Lower leg skin (tissue), 3 donors: Measurements from ENCODE around the gene TCEA2.

ENCODE experiments used
- CTCF ChIP-seq, 3 donors: fragments of 450-650 bp; IDR thresholded peaks; one replicate each; pipeline ENCODE4 v1.5.1; 2016; ENCODE audit warnings: antibody characterized with exemption in 3 of 3, mild to moderate bottlenecking in 3 of 3, moderate library complexity in 2 of 3
- POLR2A ChIP-seq, 2 donors: fragments of 450-650 bp; IDR thresholded peaks; one replicate each; pipeline ENCODE4 v1.6.1; 2016 to 2017; ENCODE audit warnings: antibody characterized with exemption in 2 of 2, mild to moderate bottlenecking in 1 of 2, moderate library complexity in 1 of 2

GRCh38 chr20:64081624-64081964 is 18.6 kb downstream of the TCEA2 start:
- TF ChIP-seq CTCF (IDR thresholded peaks at IDR 0.05), result no peak
- TF ChIP-seq POLR2A (IDR thresholded peaks at IDR 0.05), result no peak
